Transverse colon (tissue), 4 donors: ENCODE results near the gene MICAL2. TPM values are rescaled to one million over a fixed set of nuclear protein-coding genes. Genes with fewer than 3 reads are reported as not detected.
A peak's percentile ranks its signal among the peaks of the same experiment; 100 is the strongest.

ENCODE experiments used
- DNase-seq: peaks from one replicate; pipeline ENCODE4 v3.0.0-alpha.2; 2019
- H3K27ac ChIP-seq, 4 donors: fragments of 200-600 bp; sonication (generic); 2 replicates each; pipeline ENCODE4 v1.5.1; 2016 to 2018; ENCODE audit warnings: inconsistent platforms in 4 of 4
- H3K27me3 ChIP-seq: fragments of 200-600 bp; sonication (generic); 2 replicates; pipeline ENCODE4 v1.5.1; 2017; ENCODE audit warnings: inconsistent platforms
- H3K36me3 ChIP-seq, 4 donors: fragments of 200-600 bp; sonication (generic); 2 replicates each; pipeline ENCODE4 v1.5.1; 2017 to 2019; ENCODE audit warnings: inconsistent platforms in 4 of 4
- H3K4me1 ChIP-seq, 4 donors: fragments of 200-600 bp; sonication (generic); 2 replicates each; pipeline ENCODE4 v1.5.1; 2017 to 2020; ENCODE audit warnings: inconsistent platforms in 4 of 4
- H3K4me3 ChIP-seq, 4 donors: fragments of 200-600 bp; sonication (generic); 1 replicate in 1 of 4; 2 replicates in 3 of 4; pipeline versions ENCODE4 v1.5.1 to v1.6.1; 2017 to 2019; ENCODE audit warnings: inconsistent platforms in 4 of 4
- H3K9me3 ChIP-seq, 2 donors: fragments of 200-600 bp; sonication (generic); 2 replicates each; pipeline ENCODE4 v1.5.1; 2017 to 2019; ENCODE audit warnings: inconsistent platforms in 2 of 2
- EP300 ChIP-seq: sonication (generic); formaldehyde crosslinking; IDR thresholded peaks from one replicate; pipeline ENCODE4 v1.6.1; 2017; ENCODE audit warnings: antibody characterized with exemption, low read depth
- POLR2A ChIP-seq: fragments of 450-650 bp; IDR thresholded peaks from one replicate; pipeline ENCODE4 v1.6.1; 2016; ENCODE audit warnings: antibody characterized with exemption, mild to moderate bottlenecking, moderate library complexity
- POLR2AphosphoS5 ChIP-seq, 3 donors: sonication (generic); formaldehyde crosslinking; IDR thresholded peaks; one replicate each; pipeline ENCODE4 v1.6.1; 2016; ENCODE audit warnings: antibody characterized with exemption in 3 of 3
- WGBS, 2 donors: methylation state at CpG; one replicate each; pipeline ENCODE4 v1.1.5; 2018; ENCODE audit warnings: low coverage in 1 of 2; 5-methylcytosine and 5-hydroxymethylcytosine counted together
- in situ Hi-C, 4 donors: fragments of 200-750 bp; cut with MboI; loops; one replicate each; pipeline versions ENCODE4 v1.15.0 to v1.15.1; 2017; ENCODE audit warnings: low sequenced_read_pairs in 3 of 4, low pct_ligation_motif_present in 1 of 4, low pct_unique_long_range_greater_than_20kb in 1 of 4
- intact Hi-C: fragments of 100-400 bp; cut with DNase I; formaldehyde crosslinking; loops from one replicate; pipeline ENCODE4 v1.15.1; 2023; ENCODE audit warnings: low total_unique reads
- total RNA-seq, 4 donors: library from RNA; depleted of rRNA; stranded (reverse); fragments of >200 nt; gene quantifications; one replicate each; pipeline ENCODE4 v1.1.0, GENCODE V29; 2016
- TF ChIP-seq, protein P1 (sequence below), 5 experiments: fragments of 200-600 bp in 3 of 5; fragments of 450-650 bp in 2 of 5; sonication (generic) in 3 of 5; IDR thresholded peaks; 1 replicate in 2 of 5; 2 replicates in 3 of 5; pipeline ENCODE4 v1.5.1; 2016 to 2017; ENCODE audit warnings: antibody characterized with exemption in 5 of 5, inconsistent platforms in 3 of 5, mild to moderate bottlenecking in 2 of 5, moderate library complexity in 1 of 5

MICAL2 gene
- total RNA-seq, 4 donors from 2014 or later: 309 to 483 (median 316) TPM

DNA sequence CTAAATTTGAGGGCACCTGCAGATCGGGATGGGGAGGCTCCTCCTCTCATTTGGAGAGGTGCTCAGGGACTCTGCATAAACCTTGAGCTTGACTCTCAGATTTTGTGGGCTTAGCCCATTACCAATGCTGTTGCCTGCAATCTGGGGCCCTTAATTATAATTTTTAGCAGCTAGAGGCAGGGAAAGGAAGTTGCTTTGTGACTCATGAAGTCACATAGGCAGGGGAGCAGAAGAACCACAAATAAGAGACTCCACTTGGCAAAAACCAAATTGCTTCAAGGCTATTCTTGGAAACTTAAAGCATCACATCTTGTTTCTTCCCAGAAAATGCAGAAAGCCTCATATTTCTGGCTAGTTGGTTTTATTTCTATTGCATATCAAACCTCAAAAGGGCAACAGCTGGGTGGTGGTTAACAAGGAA is 46.9 kb downstream of the MICAL2 start:
- peak overlapping the region; percentile 87 to 90 (median 88) for H3K27ac ChIP-seq
- H3K27me3 ChIP-seq: no peaks in the 10 kb centered on the region
- H3K4me1 ChIP-seq: peaks cover 44 to 61% (median 48%) of the 10 kb centered on the region in 4 donors
- H3K36me3 ChIP-seq: peaks cover 0 to 7% (median 0%) of the 10 kb centered on the region in 4 donors
- DNase-seq: no peak
- 53 to 80% methylated on average over 1 of the region's 1 CpG for WGBS, 2 donors
- TF ChIP-seq EP300 (no peak), POLR2AphosphoS5 (IDR thresholded peaks at IDR 0.05) (no peak), POLR2A (no peak)
- TF ChIP-seq, protein P1, sequence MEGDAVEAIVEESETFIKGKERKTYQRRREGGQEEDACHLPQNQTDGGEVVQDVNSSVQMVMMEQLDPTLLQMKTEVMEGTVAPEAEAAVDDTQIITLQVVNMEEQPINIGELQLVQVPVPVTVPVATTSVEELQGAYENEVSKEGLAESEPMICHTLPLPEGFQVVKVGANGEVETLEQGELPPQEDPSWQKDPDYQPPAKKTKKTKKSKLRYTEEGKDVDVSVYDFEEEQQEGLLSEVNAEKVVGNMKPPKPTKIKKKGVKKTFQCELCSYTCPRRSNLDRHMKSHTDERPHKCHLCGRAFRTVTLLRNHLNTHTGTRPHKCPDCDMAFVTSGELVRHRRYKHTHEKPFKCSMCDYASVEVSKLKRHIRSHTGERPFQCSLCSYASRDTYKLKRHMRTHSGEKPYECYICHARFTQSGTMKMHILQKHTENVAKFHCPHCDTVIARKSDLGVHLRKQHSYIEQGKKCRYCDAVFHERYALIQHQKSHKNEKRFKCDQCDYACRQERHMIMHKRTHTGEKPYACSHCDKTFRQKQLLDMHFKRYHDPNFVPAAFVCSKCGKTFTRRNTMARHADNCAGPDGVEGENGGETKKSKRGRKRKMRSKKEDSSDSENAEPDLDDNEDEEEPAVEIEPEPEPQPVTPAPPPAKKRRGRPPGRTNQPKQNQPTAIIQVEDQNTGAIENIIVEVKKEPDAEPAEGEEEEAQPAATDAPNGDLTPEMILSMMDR (IDR thresholded peaks at IDR 0.05): no peak
- in situ Hi-C loops (no loop called here), intact Hi-C loops (no loop called here)
- H3K4me3 ChIP-seq: no peak overlapping the region
- no peaks in the 10 kb centered on the region for H3K9me3 ChIP-seq

DNA sequence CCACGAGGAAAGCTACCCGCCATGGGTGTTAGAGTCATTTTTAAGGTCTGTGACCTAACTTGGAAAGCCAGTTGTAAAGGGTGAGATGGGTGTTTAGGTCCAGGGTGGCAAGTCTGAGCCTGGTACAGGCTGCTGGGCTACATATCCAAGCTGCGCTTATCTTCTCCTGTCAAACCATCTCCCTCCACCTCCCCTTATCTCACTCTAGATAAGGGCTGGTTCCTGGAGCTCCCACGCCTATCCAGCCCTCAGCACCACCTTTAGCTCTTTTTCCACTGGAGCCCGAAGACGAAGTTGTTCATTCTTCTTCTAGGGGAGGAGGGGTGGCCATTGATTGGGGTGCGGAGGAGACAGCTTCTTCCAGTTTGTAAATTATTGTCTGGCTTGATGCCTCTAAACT is 48.5 kb downstream of the MICAL2 start:
- Histone ChIP-seq H3K4me3 (no peak overlapping the region), H3K9me3 (no peaks in the 10 kb centered on the region), H3K4me1 (peaks cover 54 to 78% (median 64%) of the 10 kb centered on the region in 4 donors), H3K27ac (peak overlapping the region; percentile 87 to 90 (median 88)), H3K36me3 (peaks cover 0 to 7% (median 0%) of the 10 kb centered on the region in 4 donors), H3K27me3 (no peaks in the 10 kb centered on the region)
- in situ Hi-C loops (no loop called here), intact Hi-C loops (no loop called here)
- DNase-seq: no peak
- 53 to 93% methylated on average over 2 to 7 of the region's 7 CpGs for WGBS, 2 donors
- TF ChIP-seq, protein P1 (IDR thresholded peaks at IDR 0.05): no peak
- TF ChIP-seq EP300: no peak
- no peak for TF ChIP-seq POLR2AphosphoS5 (IDR thresholded peaks at IDR 0.05)
- no peak for TF ChIP-seq POLR2A

DNA sequence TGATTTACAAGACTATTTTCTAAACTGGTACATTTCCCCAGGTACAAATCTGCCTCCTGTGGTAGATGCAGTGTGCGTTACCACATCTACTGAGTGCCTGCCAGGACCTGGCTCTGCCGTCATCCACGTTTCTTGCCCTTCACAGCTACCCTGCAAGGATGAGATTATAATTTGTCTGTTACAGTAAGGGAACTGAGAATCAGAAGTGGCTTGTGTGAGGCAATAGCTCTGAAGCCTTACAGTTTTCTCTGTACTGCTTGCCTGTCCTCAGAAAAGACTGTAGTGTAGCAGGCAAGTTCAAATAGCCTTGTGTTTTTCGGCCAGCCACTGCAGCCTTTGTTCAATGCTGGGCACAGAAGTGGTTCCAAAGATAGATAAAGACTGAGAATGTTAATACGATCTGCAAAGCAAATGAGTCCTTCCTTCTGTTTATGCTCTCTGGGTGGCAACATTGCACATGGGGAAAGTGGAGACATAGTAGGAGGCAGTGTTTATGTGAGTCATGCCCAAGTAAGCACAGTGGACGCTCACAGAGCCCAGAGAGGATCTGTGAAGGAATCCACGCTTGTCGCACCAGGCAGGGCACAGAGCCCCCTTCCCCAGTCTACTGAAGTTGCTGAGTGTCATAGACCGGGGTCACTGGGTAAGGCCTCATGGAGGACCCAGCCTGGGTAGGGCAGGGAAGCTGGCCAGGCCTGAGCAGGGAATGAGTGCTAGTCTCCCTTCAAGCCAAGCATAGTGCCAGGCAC is 49.1 kb downstream of the MICAL2 start:
- H3K27me3 ChIP-seq: no peaks in the 10 kb centered on the region
- H3K9me3 ChIP-seq: no peaks in the 10 kb centered on the region
- in situ Hi-C loops (no loop called here), intact Hi-C loops (no loop called here)
- H3K27ac ChIP-seq: peak overlapping the region; percentile 87 to 90 (median 88)
- peaks cover 54 to 84% (median 70%) of the 10 kb centered on the region in 4 donors for H3K4me1 ChIP-seq
- TF ChIP-seq POLR2AphosphoS5 (IDR thresholded peaks at IDR 0.05): peak; percentile 43 to 52 (median 51)
- TF ChIP-seq EP300: no peak
- TF ChIP-seq POLR2A: no peak
- TF ChIP-seq, protein P1 (IDR thresholded peaks at IDR 0.05): no peak
- H3K36me3 ChIP-seq: peaks cover 0 to 3% (median 0%) of the 10 kb centered on the region in 4 donors
- 0 to 59% methylated on average over 1 to 9 of the region's 9 CpGs for WGBS, 2 donors
- no peak overlapping the region for H3K4me3 ChIP-seq
- no peak for DNase-seq

DNA sequence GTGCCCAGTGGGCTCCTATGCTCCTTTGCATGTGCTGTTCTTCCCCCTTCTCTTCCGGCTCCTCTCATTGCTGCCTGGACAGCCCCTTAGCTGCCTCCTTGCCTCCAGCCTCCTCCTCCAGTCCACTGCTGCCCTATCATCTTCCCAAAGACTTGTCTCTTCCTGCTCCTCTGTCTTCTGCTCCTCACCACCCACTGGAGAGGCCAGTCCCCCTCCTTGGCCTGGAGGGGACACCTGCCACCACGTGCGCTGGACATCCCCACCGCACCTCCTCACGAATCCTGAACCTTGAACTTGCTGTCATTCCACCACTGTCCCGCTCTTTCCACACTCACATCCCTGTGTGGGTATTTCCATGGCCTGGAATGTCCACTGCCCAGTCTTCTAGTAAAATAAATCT is 49.8 kb downstream of the MICAL2 start:
- peak overlapping the region; percentile 87 to 90 (median 88) for H3K27ac ChIP-seq
- intact Hi-C loops (no loop called here), in situ Hi-C loops (no loop called here)
- peaks cover 55 to 90% (median 73%) of the 10 kb centered on the region in 4 donors for H3K4me1 ChIP-seq
- no peaks in the 10 kb centered on the region for H3K36me3 ChIP-seq
- no peaks in the 10 kb centered on the region for H3K27me3 ChIP-seq
- H3K9me3 ChIP-seq: no peaks in the 10 kb centered on the region
- 94% methylated on average over 6 of the region's 6 CpGs for WGBS, 2 donors
- DNase-seq: no peak
- TF ChIP-seq EP300 (no peak), POLR2AphosphoS5 (IDR thresholded peaks at IDR 0.05) (no peak), POLR2A (no peak)
- TF ChIP-seq, protein P1 (IDR thresholded peaks at IDR 0.05): no peak
- no peak overlapping the region for H3K4me3 ChIP-seq
